Left ventricle myocardium superior (tissue), 1 donor: ENCODE data around the gene DUX4. TPM values are rescaled to one million over a fixed set of nuclear protein-coding genes. Genes with fewer than 3 reads are reported as not detected.
"Not testable (repeated sequence)": the region's sequence is repeated elsewhere in the genome, so short reads cannot be mapped to it uniquely, and the experiment has no call there.

Source experiments
- ATAC-seq: fragments of 200-7000 bp; cut with Tn5 transposase; one replicate; pipeline ENCODE4 v1.9.1; 2020; ENCODE audit warnings: mild to moderate bottlenecking, moderate library complexity
- DNase-seq: peaks from one replicate; pipeline ENCODE4 v3.0.0-alpha.2; 2020
- intact Hi-C: fragments of 100-400 bp; cut with micrococcal nuclease; formaldehyde crosslinking; loops from one replicate; pipeline ENCODE4 v1.11.0; 2022
- long read RNA-seq: library from polyadenylated mRNA; unstranded; transcript quantifications from one replicate; pipeline ENCODE4 v2.0.0, GENCODE V29; 2021
- total RNA-seq: library from RNA; stranded (reverse); fragmentation: NEBNext Ultra II Directional; extraction: Animal tissue kit (Norgen Biotek cat#: 25700); gene quantifications from one replicate; pipeline ENCODE4 v1.2.1, GENCODE V29; 2021
- donor health status: DM: no; HTN: yes; CAD: no; lungs with severe emphysema.

DUX4 gene
- not detected for total RNA-seq
- long read RNA-seq: 0 reads

DNA sequence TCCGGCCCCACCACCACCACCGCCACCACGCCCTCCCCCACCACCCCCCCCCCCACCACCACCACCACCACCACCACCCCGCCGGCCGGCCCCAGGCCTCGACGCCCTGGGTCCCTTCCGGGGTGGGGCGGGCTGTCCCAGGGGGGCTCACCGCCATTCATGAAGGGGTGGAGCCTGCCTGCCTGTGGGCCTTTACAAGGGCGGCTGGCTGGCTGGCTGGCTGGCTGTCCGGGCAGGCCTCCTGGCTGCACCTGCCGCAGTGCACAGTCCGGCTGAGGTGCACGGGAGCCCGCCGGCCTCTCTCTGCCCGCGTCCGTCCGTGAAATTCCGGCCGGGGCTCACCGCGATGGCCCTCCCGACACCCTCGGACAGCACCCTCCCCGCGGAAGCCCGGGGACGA is at the start of gene DUX4:
Gene DUX4 (plus strand): TSS at position 347 of the 400 bp plus-strand sequence. CDS start 0 bp downstream, at position 347.
- DNase-seq, intact Hi-C loops, ATAC-seq: not testable (repeated sequence)

DNA sequence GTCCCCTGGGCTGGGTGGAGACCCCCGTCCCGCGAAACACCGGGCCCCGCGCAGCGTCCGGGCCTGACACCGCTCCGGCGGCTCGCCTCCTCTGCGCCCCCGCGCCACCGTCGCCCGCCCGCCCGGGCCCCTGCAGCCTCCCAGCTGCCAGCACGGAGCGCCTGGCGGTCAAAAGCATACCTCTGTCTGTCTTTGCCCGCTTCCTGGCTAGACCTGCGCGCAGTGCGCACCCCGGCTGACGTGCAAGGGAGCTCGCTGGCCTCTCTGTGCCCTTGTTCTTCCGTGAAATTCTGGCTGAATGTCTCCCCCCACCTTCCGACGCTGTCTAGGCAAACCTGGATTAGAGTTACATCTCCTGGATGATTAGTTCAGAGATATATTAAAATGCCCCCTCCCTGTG is 1.9 kb downstream of the DUX4 start:
- DNase-seq, ATAC-seq, intact Hi-C loops: not testable (repeated sequence)

DNA sequence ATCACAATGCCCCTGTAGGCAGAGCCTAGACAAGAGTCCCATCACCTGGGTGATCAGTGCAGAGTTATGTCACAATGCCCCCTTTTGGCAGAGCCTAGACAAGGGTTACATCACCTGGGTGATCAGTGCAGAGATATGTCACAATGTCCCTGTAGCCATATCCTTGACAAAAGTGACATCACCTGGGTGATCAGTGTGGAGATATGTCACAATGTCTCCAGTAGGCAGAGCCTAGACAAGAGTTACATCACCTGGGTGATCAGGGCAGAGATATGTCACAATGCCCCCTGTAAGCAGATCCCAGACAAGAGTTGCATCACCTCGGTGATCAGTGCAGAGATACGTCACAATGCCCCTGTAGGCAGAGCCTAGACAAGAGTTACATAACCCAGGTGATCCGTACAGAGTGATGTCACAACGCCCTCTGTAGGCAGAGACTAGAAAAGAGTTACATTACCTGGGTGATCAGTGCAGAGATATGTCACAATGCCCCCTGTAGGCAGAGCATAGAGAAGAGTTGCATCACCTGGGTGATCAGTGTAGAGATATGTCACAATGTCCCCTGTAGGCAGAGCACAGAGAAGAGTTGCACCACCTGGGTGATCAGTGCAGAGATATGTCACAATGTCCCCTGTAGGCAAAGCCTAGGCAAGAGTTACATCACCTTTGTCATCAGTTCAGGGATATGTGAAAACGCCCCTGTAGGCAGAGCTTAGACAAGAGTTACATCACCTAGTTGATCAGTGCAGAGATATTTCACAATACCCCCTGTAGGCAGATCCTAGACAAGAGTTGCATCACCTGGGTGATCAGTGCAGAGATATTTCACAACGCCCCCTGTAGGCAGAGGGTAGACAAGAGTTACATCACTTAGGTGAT is 4.4 kb downstream of the DUX4 start:
- DNase-seq, intact Hi-C loops: not testable (repeated sequence)
- peak; percentile 51 for ATAC-seq

DNA sequence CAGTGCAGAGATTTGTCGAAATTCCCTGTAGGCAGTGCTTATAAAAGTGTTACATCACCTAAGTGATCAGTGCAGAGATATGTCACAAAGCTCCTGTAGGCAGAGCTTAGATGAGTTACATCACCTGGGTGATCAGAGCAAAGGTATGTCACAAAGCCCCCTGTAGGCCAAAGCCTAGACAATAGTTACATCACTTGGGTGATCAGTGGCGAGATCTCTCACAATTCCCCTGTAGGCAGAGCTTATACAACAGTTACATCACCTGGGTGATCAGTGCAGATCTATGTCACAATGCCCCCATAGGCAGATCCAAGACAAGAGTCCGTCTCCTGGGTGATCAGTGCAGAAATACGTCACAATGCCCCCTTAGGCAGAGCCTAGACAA is 5.0 kb downstream of the DUX4 start:
- DNase-seq, intact Hi-C loops: not testable (repeated sequence)
- peak; percentile 30 for ATAC-seq

DNA sequence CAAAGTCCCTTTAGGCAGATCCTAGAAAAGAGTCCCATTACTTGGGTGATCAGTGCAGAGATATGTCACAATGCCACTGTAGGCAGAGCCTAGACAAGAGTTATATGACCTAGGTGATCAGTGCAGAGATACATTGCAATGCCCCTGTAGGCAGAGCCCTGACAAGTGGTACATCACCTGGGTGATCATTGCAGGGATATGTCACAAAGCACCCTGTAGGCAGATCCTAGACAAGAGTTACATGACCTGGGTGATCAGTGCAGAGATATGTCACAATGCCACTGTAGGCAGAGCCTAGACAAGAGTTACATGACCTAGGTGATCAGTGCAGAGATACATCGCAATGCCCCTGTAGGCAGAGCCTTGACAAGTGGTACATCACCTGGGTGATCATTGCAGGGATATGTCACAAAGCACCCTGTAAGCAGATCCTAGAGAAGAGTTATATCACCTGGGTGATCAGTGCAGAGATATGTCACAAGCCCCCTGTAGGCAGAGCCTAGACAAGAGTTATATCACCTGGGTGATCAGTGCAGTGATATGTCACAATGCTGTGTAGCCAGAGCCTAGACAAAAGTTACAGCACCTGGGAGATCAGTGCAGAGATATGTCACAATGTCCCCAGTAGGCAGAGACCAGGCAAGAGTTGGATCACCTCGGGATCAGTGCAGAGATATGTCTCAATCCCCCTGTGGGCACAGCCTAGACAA is 5.6 kb downstream of the DUX4 start:
- intact Hi-C loops, DNase-seq: not testable (repeated sequence)
- ATAC-seq: peak; percentile 78

DNA sequence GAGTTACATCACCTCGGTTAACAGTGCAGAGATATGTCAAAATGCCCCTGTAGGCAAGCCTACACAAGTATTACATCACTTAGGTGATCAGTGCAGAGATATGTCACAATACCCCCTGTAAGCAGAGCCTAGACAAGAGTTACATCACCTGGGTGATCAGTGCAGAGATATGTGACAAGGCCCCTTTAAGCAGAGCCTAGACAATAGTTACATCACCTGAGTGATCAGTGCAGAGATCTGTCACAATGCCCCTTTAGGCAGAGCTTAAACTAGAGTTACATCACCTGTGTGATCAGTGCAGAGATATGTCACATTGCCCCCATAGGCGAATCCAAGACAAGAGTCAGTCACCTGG is 6.1 kb downstream of the DUX4 start:
- DNase-seq, intact Hi-C loops: not testable (repeated sequence)
- peak; percentile 54 for ATAC-seq

DNA sequence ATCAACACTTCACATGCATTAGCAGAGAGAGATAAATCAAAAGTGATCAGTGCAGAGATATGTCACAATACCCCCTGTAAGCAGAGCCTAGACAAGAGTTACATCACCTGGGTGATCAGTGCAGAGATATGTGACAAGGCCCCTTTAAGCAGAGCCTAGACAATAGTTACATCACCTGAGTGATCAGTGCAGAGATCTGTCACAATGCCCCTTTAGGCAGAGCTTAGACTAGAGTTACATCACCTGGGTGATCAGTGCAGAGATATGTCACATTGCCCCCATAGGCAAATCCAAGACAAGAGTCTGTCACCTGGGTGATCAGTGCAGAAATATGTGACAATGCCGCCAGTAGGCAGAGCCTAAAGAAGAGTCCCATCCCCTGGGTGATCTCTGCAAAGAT is 7.4 kb downstream of the DUX4 start:
- intact Hi-C loops: not testable (repeated sequence)
- peak; percentile 16 for ATAC-seq

DNA sequence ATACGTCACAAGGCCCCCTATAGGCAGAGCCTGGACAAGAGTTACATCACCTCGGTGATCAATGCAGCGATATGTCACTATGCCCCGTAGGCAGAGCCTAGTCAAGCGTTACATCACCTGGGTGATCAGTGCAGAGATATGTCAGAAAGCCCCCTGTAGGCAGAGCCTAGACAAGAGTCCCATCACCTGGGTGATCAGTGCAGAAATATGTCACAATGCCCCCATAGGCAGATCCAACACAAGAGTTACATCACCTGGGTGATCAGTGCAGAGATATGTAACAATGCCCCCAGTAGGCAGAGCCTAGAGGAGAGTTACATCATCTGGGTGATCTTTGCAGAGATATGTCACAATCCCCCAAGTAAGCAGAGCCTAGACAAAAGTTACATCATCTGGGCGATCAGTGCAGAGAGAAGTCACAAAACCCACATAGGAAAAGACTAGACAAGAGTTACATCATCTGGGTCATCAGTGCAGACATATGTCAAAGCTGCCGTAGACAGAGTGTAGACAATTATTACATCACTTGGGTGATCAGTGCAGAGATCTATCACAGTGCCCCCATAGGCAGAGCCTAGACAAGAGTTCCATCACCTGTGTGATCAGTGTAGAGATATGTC is 8.0 kb downstream of the DUX4 start:
- intact Hi-C loops, ATAC-seq, DNase-seq: not testable (repeated sequence)

More for the DNA sequence above, 7.4 kb downstream of the DUX4 start:
- not testable (repeated sequence) for DNase-seq

DNA sequence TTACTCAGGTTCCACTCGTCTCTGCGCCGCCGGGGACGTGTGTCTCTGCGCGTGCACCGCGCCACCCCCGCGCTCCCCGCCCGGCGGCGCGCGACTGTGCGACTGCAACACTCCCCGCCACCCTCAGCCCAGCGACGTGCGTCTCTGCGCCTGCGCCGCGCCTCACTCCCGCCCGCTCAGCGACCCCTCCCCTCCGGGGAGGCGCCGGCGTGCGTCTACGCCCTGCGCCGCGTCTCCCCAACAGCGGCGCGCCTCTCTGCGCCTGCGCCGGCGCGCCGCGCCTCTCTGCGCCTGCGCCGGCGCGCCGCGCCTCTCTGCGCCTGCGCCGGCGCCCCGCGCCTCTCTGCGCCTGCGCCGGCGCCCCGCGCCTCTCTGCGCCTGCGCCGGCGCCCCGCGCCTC is 29.9 kb downstream of the DUX4 start:
- ATAC-seq, intact Hi-C loops: not testable (repeated sequence)
- peak; percentile 32 for DNase-seq

Other genes starting within 250 kb of the DUX4 start
- 28.9 TPM for gene FRG1, start 232.9 kb upstream of the DUX4 start, total RNA-seq
- not detected for gene FRG2, start 146.5 kb upstream of the DUX4 start, total RNA-seq
- not detected for gene DBET, start 109.3 kb upstream of the DUX4 start, total RNA-seq